GM04504 (cell line): ENCODE results near the gene SELL.
"Not testable (repeated sequence)": the region's sequence is repeated elsewhere in the genome, so short reads cannot be mapped to it uniquely, and the experiment has no call there.

Experiments
- DNase-seq: peaks from one replicate; pipeline ENCODE4 v3.0.0-alpha.2; 2012; ENCODE audit warnings: low read depth

Gene SELL

GRCh38 chr1:169704797-169705196 lies 6.6 kb downstream of the SELL start:
- DNase-seq: no peak

- DNase-seq: no peak
Measured at GRCh38 chr1:169701261-169702005, 10.0 kb downstream of the SELL start.

- no peak for DNase-seq
Measured at GRCh38 chr1:169699707-169700106, 11.7 kb downstream of the SELL start.

- no peak for DNase-seq
Measured at GRCh38 chr1:169698976-169699375, 12.4 kb downstream of the SELL start.

- no peak for DNase-seq
Measured at GRCh38 chr1:169697755-169698154, 13.7 kb downstream of the SELL start.

- DNase-seq: no peak
Measured at GRCh38 chr1:169696273-169697100, 14.9 kb downstream of the SELL start.

GRCh38 chr1:169694304-169695075 lies 16.9 kb downstream of the SELL start:
- no peak for DNase-seq

- no peak for DNase-seq
Measured at GRCh38 chr1:169692756-169693460, 18.5 kb downstream of the SELL start.

GRCh38 chr1:169690489-169690888 lies 20.9 kb downstream of the SELL start:
- no peak for DNase-seq

- DNase-seq: no peak
Measured at GRCh38 chr1:169689395-169689794, 22.0 kb downstream of the SELL start.

- not testable (repeated sequence) for DNase-seq
Measured at GRCh38 chr1:169688377-169688776, 23.0 kb downstream of the SELL start.

- no peak for DNase-seq
Measured at GRCh38 chr1:169683661-169684060, 27.8 kb downstream of the SELL start.

GRCh38 chr1:169683168-169683567 lies 28.3 kb downstream of the SELL start:
- not testable (repeated sequence) for DNase-seq

GRCh38 chr1:169682071-169682470 lies 29.3 kb downstream of the SELL start:
- no peak for DNase-seq

- no peak for DNase-seq
Measured at GRCh38 chr1:169681140-169681539, 30.3 kb downstream of the SELL start.

- DNase-seq: no peak
Measured at GRCh38 chr1:169680377-169681019, 30.9 kb downstream of the SELL start.

- no peak for DNase-seq
Measured at GRCh38 chr1:169679692-169680091, 31.7 kb downstream of the SELL start.

GRCh38 chr1:169676001-169676400 lies 35.4 kb downstream of the SELL start:
- peak; percentile 1 for DNase-seq

- DNase-seq: no peak
Measured at GRCh38 chr1:169670836-169671235, 40.6 kb downstream of the SELL start.

- not testable (repeated sequence) for DNase-seq
Measured at GRCh38 chr1:169670244-169670643, 41.2 kb downstream of the SELL start.
